Panc1 (cell line): ENCODE data around the gene SLC36A4. TPM values are rescaled to one million over a fixed set of nuclear protein-coding genes. Genes with fewer than 3 reads are reported as not detected.

ENCODE experiments used
- ATAC-seq: fragments of 200-7000 bp; cut with Tn5 transposase; 2 replicates; pipeline ENCODE4 v1.9.1; 2020; ENCODE audit warnings: mild to moderate bottlenecking, moderate library complexity
- BruUV-seq: library from RNA; stranded (reverse); fragments of 400-500 nt; replicated peaks from 2 replicates; lab custom pipeline; 2021; lab: Mats Ljungman, UMichigan
- CTCF ChIA-PET: fragments of 300-600 bp; sonication (Branson Sonifier 250); formaldehyde crosslinking; loops from one replicate; lab custom pipeline; 2022; ENCODE audit warnings: antibody characterized with exemption; lab: Charles Lee
- POLR2A ChIA-PET: fragments of 300-600 bp; sonication (Branson Sonifier 250); formaldehyde crosslinking; loops from one replicate; lab custom pipeline; 2022; ENCODE audit warnings: antibody characterized with exemption; lab: Charles Lee
- DNase-seq: peaks from one replicate; pipeline ENCODE4 v3.0.0-alpha.2; 2010; ENCODE audit warnings: low read depth, low spot score
- H3K27ac ChIP-seq: 2 replicates; pipeline ENCODE4 v1.5.1; 2011; ENCODE audit warnings: mild to moderate bottlenecking, low read length, inconsistent platforms
- H3K27me3 ChIP-seq: fragments of 200-500 bp; sonication (Bioruptor generic); 2 replicates; pipeline ENCODE4 v1.6.0; 2014; ENCODE audit warnings: low read length, inconsistent platforms; ENCODE audit not compliant: control insufficient read depth, insufficient read depth
- H3K36me3 ChIP-seq: fragments of 200-500 bp; sonication (Bioruptor generic); 2 replicates; pipeline ENCODE4 v1.5.1; 2014; ENCODE audit warnings: inconsistent platforms, mild to moderate bottlenecking, low read length, moderate library complexity; ENCODE audit not compliant: control insufficient read depth, insufficient read depth
- H3K4me1 ChIP-seq: 2 replicates; pipeline ENCODE4 v1.5.1; 2011; ENCODE audit warnings: inconsistent platforms, mild to moderate bottlenecking, low read length, moderate library complexity; ENCODE audit not compliant: control insufficient read depth, insufficient read depth
- H3K4me3 ChIP-seq, 2 experiments: 2 replicates each; pipeline ENCODE4 v1.5.1; 2011 to 2012; ENCODE audit warnings: low read depth in 2 of 2, low read length in 2 of 2, mild to moderate bottlenecking in 2 of 2, inconsistent platforms in 1 of 2, moderate library complexity in 1 of 2
- H3K9me3 ChIP-seq: fragments of 200-500 bp; sonication (Bioruptor generic); 2 replicates; pipeline ENCODE4 v1.5.1; 2014; ENCODE audit warnings: low read depth, mild to moderate bottlenecking, inconsistent platforms, low read length, moderate library complexity; ENCODE audit not compliant: control insufficient read depth, insufficient read depth
- CTCF ChIP-seq: fragments of 450-650 bp; IDR thresholded peaks from 2 replicates; pipeline ENCODE4 v1.5.1; 2017; ENCODE audit warnings: mild to moderate bottlenecking
- POLR2AphosphoS5 ChIP-seq: IDR thresholded peaks from 2 replicates; pipeline ENCODE4 v1.6.1; 2012; ENCODE audit warnings: mild to moderate bottlenecking, low read depth, low read length, moderate library complexity
- REST ChIP-seq, 2 experiments: IDR thresholded peaks; 2 replicates each; pipeline ENCODE4 v1.6.1; 2011 to 2012; ENCODE audit warnings: low read depth in 2 of 2, control low read depth in 1 of 2, low read length in 1 of 2, mild to moderate bottlenecking in 1 of 2, moderate library complexity in 1 of 2; ENCODE audit not compliant: insufficient read depth in 1 of 2
- SIN3A ChIP-seq: IDR thresholded peaks from 2 replicates; pipeline ENCODE4 v1.6.1; 2012; ENCODE audit warnings: low read depth, mild to moderate bottlenecking, low read length, moderate library complexity, borderline replicate concordance; ENCODE audit not compliant: insufficient read depth
- TCF7L2 ChIP-seq: IDR thresholded peaks from 2 replicates; pipeline ENCODE4 v1.6.1; 2011; ENCODE audit warnings: mild to moderate bottlenecking, low read depth, low read length, inconsistent platforms
- in situ Hi-C: cut with HindIII; loops from 2 replicates; pipeline ENCODE4 v1.10.0; 2016; ENCODE audit warnings: low sequenced_read_pairs, low pct_unique_long_range_greater_than_20kb
- intact Hi-C: fragments of 100-400 bp; cut with micrococcal nuclease; formaldehyde crosslinking; loops from one replicate; pipeline ENCODE4 v1.10.0; 2022; ENCODE audit not compliant: unreplicated experiment
- total RNA-seq: library from RNA; stranded (reverse); gene quantifications from one replicate; pipeline ENCODE4 v1.2.1, GENCODE V29; 2021; ENCODE audit not compliant: unreplicated experiment

SLC36A4 gene
- total RNA-seq, 1 experiment from 2014 or later, result 30.3 TPM

- no peak for ATAC-seq
- H3K4me1 ChIP-seq, result no peaks in the 10 kb centered on the region
- no peak for DNase-seq
- H3K4me3 ChIP-seq, result no peak overlapping the region
- ChIA-PET CTCF (no interaction called here), POLR2A (no interaction called here)
- intact Hi-C loops, result no loop called here
- in situ Hi-C loops, result no loop called here
- H3K27ac ChIP-seq, result no peak overlapping the region
- no TSS peak for BruUV-seq
- no peaks in the 10 kb centered on the region for H3K36me3 ChIP-seq
- H3K9me3 ChIP-seq, result 0 out of 2 replicates have a peak, but pooled peaks cover 2% of the 10 kb centered on the region
- peaks cover 18% of the 10 kb centered on the region for H3K27me3 ChIP-seq
- TF ChIP-seq CTCF (no peak), SIN3A (no peak), POLR2AphosphoS5 (no peak), TCF7L2 (no peak), REST (IDR thresholded peaks at IDR 0.05; ENCODE audit: insufficient read depth in 1 of 2, low read depth in 2 of 2, low read length in 1 of 2) (no peak)
Measured at GRCh38 chr11:93209466-93209865, 11.7 kb upstream of the SLC36A4 start.

GRCh38 chr11:93208663-93209270 is 11.0 kb upstream of the SLC36A4 start:
- ChIA-PET POLR2A (no interaction called here), CTCF (no interaction called here)
- H3K4me1 ChIP-seq, result no peaks in the 10 kb centered on the region
- 0 out of 2 replicates have a peak, but pooled peaks cover 2% of the 10 kb centered on the region for H3K9me3 ChIP-seq
- H3K36me3 ChIP-seq, result no peaks in the 10 kb centered on the region
- BruUV-seq, result no TSS peak
- peaks cover 12% of the 10 kb centered on the region for H3K27me3 ChIP-seq
- in situ Hi-C loops, result no loop called here
- intact Hi-C loops, result no loop called here
- H3K4me3 ChIP-seq, result no peak overlapping the region
- no peak for ATAC-seq
- TF ChIP-seq SIN3A (no peak), POLR2AphosphoS5 (no peak), REST (IDR thresholded peaks at IDR 0.05; ENCODE audit: insufficient read depth in 1 of 2, low read depth in 2 of 2, low read length in 1 of 2) (no peak), TCF7L2 (no peak)
- no peak overlapping the region for H3K27ac ChIP-seq
- DNase-seq, result no peak
